ENCODE measurements around the gene SERP1. TPM values are rescaled to one million over a fixed set of nuclear protein-coding genes. Genes with fewer than 3 reads are reported as not detected.

The SERP1 gene
- total RNA-seq, 1 experiment from 2014 or later, result 91.7 TPM

DNA sequence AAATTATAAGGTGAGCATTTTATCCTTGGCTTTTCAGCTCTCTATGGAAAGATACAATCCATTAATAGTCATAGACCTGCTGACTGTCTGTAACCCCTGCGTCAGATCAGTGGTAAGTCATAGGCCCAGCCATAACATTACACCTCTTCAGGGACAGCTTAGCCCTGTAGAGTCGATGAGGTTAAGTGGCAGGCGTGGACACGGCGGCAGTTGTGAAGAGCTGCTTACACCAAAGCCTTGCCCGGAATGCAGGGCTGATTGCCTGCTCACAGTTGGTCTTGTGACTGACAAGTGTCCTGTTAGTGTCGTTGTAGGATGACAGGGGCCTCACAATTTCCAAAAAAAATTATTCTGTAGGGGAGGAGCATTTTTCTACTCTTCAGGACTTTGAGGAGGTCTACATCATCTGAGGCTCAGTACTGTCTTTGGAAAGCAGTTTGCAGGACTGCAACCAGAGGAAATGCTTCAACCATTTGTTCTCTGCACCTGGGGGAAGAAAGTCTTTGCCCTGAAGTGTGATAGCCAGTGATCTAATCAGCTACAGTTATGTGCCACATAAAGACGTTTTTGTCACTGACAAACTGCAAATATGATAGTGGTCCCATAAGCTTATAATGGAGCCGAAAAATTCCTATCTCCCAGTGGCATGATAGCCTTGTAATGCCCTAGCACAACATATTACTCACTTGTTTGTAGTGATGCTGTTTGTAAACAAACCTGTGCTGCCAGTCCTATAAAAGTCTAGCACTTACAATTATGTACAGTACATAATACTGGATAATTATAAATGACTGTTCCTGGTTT lies 41.9 kb upstream of the SERP1 start:
- Histone ChIP-seq H3K27ac (ENCODE audit: low read depth, low read length, poor library complexity, severe bottlenecking) (no peak overlapping the region), H3K27me3 (replicated peaks; ENCODE audit: insufficient read depth, low read depth, low read length, poor library complexity) (no peaks in the 10 kb centered on the region), H3K4me3 (ENCODE audit: low read depth, low read length, poor library complexity, severe bottlenecking) (no peak overlapping the region), H3K4me1 (ENCODE audit: insufficient read depth, low read length, poor library complexity, severe bottlenecking) (no peaks in the 10 kb centered on the region), H3K36me3 (ENCODE audit: insufficient read depth, low read length, poor library complexity, severe bottlenecking) (peaks cover 27% of the 10 kb centered on the region), H3K9me3 (ENCODE audit: low read depth, low read length, poor library complexity, severe bottlenecking) (no peaks in the 10 kb centered on the region)
- intact Hi-C loops (cut with micrococcal nuclease; ENCODE audit: unreplicated experiment), result no loop called here
- BruUV-seq (replicated peaks), result no TSS peak
- ChIA-PET POLR2A (ENCODE audit: low non-redundant PET) (no interaction called here), CTCF (no interaction called here)
- DNase-seq (ENCODE audit: low spot score), result no peak
- TF ChIP-seq, protein P1, sequence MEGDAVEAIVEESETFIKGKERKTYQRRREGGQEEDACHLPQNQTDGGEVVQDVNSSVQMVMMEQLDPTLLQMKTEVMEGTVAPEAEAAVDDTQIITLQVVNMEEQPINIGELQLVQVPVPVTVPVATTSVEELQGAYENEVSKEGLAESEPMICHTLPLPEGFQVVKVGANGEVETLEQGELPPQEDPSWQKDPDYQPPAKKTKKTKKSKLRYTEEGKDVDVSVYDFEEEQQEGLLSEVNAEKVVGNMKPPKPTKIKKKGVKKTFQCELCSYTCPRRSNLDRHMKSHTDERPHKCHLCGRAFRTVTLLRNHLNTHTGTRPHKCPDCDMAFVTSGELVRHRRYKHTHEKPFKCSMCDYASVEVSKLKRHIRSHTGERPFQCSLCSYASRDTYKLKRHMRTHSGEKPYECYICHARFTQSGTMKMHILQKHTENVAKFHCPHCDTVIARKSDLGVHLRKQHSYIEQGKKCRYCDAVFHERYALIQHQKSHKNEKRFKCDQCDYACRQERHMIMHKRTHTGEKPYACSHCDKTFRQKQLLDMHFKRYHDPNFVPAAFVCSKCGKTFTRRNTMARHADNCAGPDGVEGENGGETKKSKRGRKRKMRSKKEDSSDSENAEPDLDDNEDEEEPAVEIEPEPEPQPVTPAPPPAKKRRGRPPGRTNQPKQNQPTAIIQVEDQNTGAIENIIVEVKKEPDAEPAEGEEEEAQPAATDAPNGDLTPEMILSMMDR (conservative IDR thresholded peaks at IDR 0.05; ENCODE audit: low read depth, low read length), result no peak
- no peak for TF ChIP-seq EZH2 (IDR thresholded peaks at IDR 0.05; ENCODE audit: borderline replicate concordance, low read depth, low read length, poor library complexity, severe bottlenecking)

DNA sequence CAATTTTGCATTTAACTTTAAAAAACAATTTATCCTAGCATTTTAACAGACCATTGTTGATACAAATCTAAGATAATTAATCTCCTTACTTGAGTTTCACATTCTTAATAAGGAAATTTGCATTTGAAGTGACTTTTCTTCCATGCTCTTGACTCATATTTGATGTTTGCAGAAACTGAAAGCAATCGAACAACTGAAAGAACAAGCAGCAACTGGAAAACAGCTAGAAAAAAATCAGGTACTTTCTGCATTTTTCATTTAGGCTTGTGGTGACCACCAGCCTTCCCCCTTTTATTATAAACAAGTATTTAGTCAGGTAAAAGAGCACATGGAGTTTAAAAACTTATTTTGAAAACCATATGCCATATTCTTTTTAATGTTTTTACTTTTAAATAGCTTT lies 36.7 kb upstream of the SERP1 start:
- BruUV-seq (replicated peaks), result no TSS peak
- CTCF ChIA-PET, result no interaction called here
- Histone ChIP-seq H3K9me3 (ENCODE audit: low read depth, low read length, poor library complexity, severe bottlenecking) (no peaks in the 10 kb centered on the region), H3K36me3 (ENCODE audit: insufficient read depth, low read length, poor library complexity, severe bottlenecking) (peaks cover 61% of the 10 kb centered on the region), H3K27me3 (replicated peaks; ENCODE audit: insufficient read depth, low read depth, low read length, poor library complexity) (no peaks in the 10 kb centered on the region), H3K4me1 (ENCODE audit: insufficient read depth, low read length, poor library complexity, severe bottlenecking) (no peaks in the 10 kb centered on the region), H3K27ac (ENCODE audit: low read depth, low read length, poor library complexity, severe bottlenecking) (no peak overlapping the region), H3K4me3 (ENCODE audit: low read depth, low read length, poor library complexity, severe bottlenecking) (no peak overlapping the region)
- TF ChIP-seq, protein P1 (conservative IDR thresholded peaks at IDR 0.05; ENCODE audit: low read depth, low read length), result no peak
- intact Hi-C loops (cut with micrococcal nuclease; ENCODE audit: unreplicated experiment), result no loop called here
- POLR2A ChIA-PET (ENCODE audit: low non-redundant PET), result no interaction called here
- no peak for DNase-seq (ENCODE audit: low spot score)

DNA sequence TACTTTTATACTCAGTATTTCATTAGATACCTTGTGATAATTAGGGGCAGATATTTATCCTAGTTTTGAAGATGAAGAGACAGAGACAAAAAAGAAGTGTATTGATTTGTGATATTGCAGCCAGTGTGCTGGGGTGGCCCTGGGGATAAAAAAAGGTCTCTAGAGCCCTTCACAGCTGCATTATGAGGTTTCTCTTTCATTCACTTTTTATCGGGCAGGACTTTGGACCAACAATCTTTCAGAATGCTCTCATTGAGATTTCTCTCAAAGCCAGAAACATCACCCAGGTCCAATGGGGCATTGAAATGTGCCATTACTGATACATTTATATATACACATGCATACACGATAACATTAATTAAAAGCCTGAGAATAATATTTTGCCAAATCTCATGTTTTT lies 36.3 kb upstream of the SERP1 start:
- Histone ChIP-seq H3K4me3 (ENCODE audit: low read depth, low read length, poor library complexity, severe bottlenecking) (no peak overlapping the region), H3K4me1 (ENCODE audit: insufficient read depth, low read length, poor library complexity, severe bottlenecking) (no peaks in the 10 kb centered on the region), H3K36me3 (ENCODE audit: insufficient read depth, low read length, poor library complexity, severe bottlenecking) (peaks cover 61% of the 10 kb centered on the region), H3K27ac (ENCODE audit: low read depth, low read length, poor library complexity, severe bottlenecking) (no peak overlapping the region), H3K27me3 (replicated peaks; ENCODE audit: insufficient read depth, low read depth, low read length, poor library complexity) (no peaks in the 10 kb centered on the region), H3K9me3 (ENCODE audit: low read depth, low read length, poor library complexity, severe bottlenecking) (no peaks in the 10 kb centered on the region)
- no peak for DNase-seq (ENCODE audit: low spot score)
- no peak for TF ChIP-seq EZH2 (IDR thresholded peaks at IDR 0.05; ENCODE audit: borderline replicate concordance, low read depth, low read length, poor library complexity, severe bottlenecking)
- TF ChIP-seq, protein P1 (conservative IDR thresholded peaks at IDR 0.05; ENCODE audit: low read depth, low read length), result no peak
- BruUV-seq (replicated peaks), result no TSS peak
- POLR2A ChIA-PET (ENCODE audit: low non-redundant PET), result no interaction called here
- intact Hi-C loops (cut with micrococcal nuclease; ENCODE audit: unreplicated experiment), result no loop called here
- CTCF ChIA-PET, result no interaction called here
